Measurements from ENCODE around the gene REG1B.

- TF ChIP-seq, protein P1, sequence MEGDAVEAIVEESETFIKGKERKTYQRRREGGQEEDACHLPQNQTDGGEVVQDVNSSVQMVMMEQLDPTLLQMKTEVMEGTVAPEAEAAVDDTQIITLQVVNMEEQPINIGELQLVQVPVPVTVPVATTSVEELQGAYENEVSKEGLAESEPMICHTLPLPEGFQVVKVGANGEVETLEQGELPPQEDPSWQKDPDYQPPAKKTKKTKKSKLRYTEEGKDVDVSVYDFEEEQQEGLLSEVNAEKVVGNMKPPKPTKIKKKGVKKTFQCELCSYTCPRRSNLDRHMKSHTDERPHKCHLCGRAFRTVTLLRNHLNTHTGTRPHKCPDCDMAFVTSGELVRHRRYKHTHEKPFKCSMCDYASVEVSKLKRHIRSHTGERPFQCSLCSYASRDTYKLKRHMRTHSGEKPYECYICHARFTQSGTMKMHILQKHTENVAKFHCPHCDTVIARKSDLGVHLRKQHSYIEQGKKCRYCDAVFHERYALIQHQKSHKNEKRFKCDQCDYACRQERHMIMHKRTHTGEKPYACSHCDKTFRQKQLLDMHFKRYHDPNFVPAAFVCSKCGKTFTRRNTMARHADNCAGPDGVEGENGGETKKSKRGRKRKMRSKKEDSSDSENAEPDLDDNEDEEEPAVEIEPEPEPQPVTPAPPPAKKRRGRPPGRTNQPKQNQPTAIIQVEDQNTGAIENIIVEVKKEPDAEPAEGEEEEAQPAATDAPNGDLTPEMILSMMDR (IDR thresholded peaks at IDR 0.05; ENCODE audit: low read length): no peak
- TF ChIP-seq EZH2 (IDR thresholded peaks at IDR 0.05; ENCODE audit: borderline replicate concordance, low read length): no peak
These were observed 29.5 kb upstream of the REG1B start for GRCh38 chr2:79116997-79117928.
